K562 (cell line): ENCODE results near the gene BAG5. TPM values are rescaled to one million over a fixed set of nuclear protein-coding genes. Genes with fewer than 3 reads are reported as not detected.
A peak's percentile ranks its signal among the peaks of the same experiment; 100 is the strongest.

Experiments
- ARHGAP35 ChIP-seq: fragments of 450-650 bp; IDR thresholded peaks from 2 replicates; pipeline ENCODE4 v1.6.1; 2018; ENCODE audit not compliant: partially characterized antibody
- ARID3A ChIP-seq: IDR thresholded peaks from 2 replicates; pipeline ENCODE4 v1.6.1; 2012; ENCODE audit warnings: low read depth, low read length, improper control_type of control experiment, borderline replicate concordance
- CCAR2 ChIP-seq: fragments of 200-400 bp; formaldehyde crosslinking; IDR thresholded peaks from 2 replicates; pipeline ENCODE4 v1.6.1; 2017; ENCODE audit warnings: mild to moderate bottlenecking, low read depth, low read length
- CTCF ChIP-seq, 3 experiments: IDR thresholded peaks in 2 of 3; conservative IDR thresholded peaks in 1 of 3; 2 replicates each; pipeline ENCODE4 v1.5.1; 2011 to 2012; ENCODE audit warnings: low read length in 3 of 3, mild to moderate bottlenecking in 3 of 3, control low read depth in 2 of 3, improper control_type of control experiment in 1 of 3, inconsistent platforms in 1 of 3, low read depth in 1 of 3, mixed read lengths in 1 of 3, moderate library complexity in 1 of 3; ENCODE audit not compliant: insufficient read depth in 2 of 3
- EP400 ChIP-seq: fragments of 450-650 bp; IDR thresholded peaks from 2 replicates; pipeline ENCODE4 v1.6.1; 2017; ENCODE audit warnings: antibody characterized with exemption, mild to moderate bottlenecking, moderate library complexity
- FIP1L1 ChIP-seq: fragments of 200-400 bp; formaldehyde crosslinking; IDR thresholded peaks from 2 replicates; pipeline ENCODE4 v1.6.1; 2018; ENCODE audit warnings: mild to moderate bottlenecking, low read depth, low read length; ENCODE audit not compliant: poor library complexity, severe bottlenecking
- LARP7 ChIP-seq: fragments of 450-650 bp; IDR thresholded peaks from 2 replicates; pipeline ENCODE4 v1.6.1; 2016
- NEUROD1 ChIP-seq: fragments of 150-350 bp; IDR thresholded peaks from 2 replicates; pipeline ENCODE4 v1.6.1; 2014; ENCODE audit warnings: borderline replicate concordance, low read length, low read depth; ENCODE audit not compliant: partially characterized antibody
- POLR2G ChIP-seq: fragments of 200-400 bp; formaldehyde crosslinking; IDR thresholded peaks from 2 replicates; pipeline ENCODE4 v1.6.1; 2017; ENCODE audit warnings: low read depth, mild to moderate bottlenecking, antibody characterized with exemption, low read length, moderate library complexity
- RBFOX2 ChIP-seq: fragments of 200-400 bp; formaldehyde crosslinking; IDR thresholded peaks from 2 replicates; pipeline ENCODE4 v1.6.1; 2017; ENCODE audit warnings: low read depth, mild to moderate bottlenecking, low read length, moderate library complexity
- SMAD4 ChIP-seq: fragments of 250-450 bp; sonication (Bioruptor Pico); conservative IDR thresholded peaks from 2 replicates; pipeline ENCODE4 v1.8.0; 2021; ENCODE audit warnings: inconsistent platforms, mild to moderate bottlenecking, moderate library complexity
- SMC3 ChIP-seq: conservative IDR thresholded peaks from 2 replicates; pipeline ENCODE4 v1.6.1; 2011; ENCODE audit warnings: low read depth, low read length, improper control_type of control experiment; ENCODE audit not compliant: insufficient read depth
- TCF7L2 ChIP-seq: fragments of 150-350 bp; IDR thresholded peaks from 2 replicates; pipeline ENCODE4 v1.6.1; 2016; ENCODE audit warnings: low read depth, mild to moderate bottlenecking, low read length, moderate library complexity
- TFAP4 ChIP-seq: sonication (generic); formaldehyde crosslinking; IDR thresholded peaks from 2 replicates; pipeline ENCODE4 v1.8.0; 2022; ENCODE audit warnings: missing genetic modification reagents, mild to moderate bottlenecking, moderate library complexity, borderline replicate concordance
- TSC22D4 ChIP-seq: fragments of 450-650 bp; IDR thresholded peaks from 2 replicates; pipeline ENCODE4 v1.6.1; 2016; ENCODE audit warnings: missing genetic modification characterization, missing biosample characterization, control low read depth
- VEZF1 ChIP-seq: fragments of 200-800 bp; sonication (Bioruptor generic); IDR thresholded peaks from 2 replicates; pipeline ENCODE4 v1.6.1; 2017; ENCODE audit warnings: missing genetic modification characterization, missing compliant biosample characterization
- XRCC3 ChIP-seq: fragments of 450-650 bp; IDR thresholded peaks from 2 replicates; pipeline ENCODE4 v1.6.1; 2017; ENCODE audit warnings: mild to moderate bottlenecking, moderate library complexity
- ZC3H11A ChIP-seq: IDR thresholded peaks from 2 replicates; pipeline ENCODE4 v1.6.1; 2012; ENCODE audit warnings: low read depth, low read length, improper control_type of control experiment
- ZNF239 ChIP-seq: fragments of 250-450 bp; sonication (Bioruptor Pico); IDR thresholded peaks from 2 replicates; pipeline ENCODE4 v1.4.0; 2020; ENCODE audit warnings: mild to moderate bottlenecking
- ZNF431 ChIP-seq: sonication (generic); formaldehyde crosslinking; IDR thresholded peaks from 2 replicates; pipeline ENCODE4 v1.8.0; 2022; ENCODE audit warnings: mild to moderate bottlenecking, missing genetic modification reagents
- ZNF655 ChIP-seq: fragments of 250-450 bp; sonication (Bioruptor Pico); IDR thresholded peaks from 2 replicates; pipeline ENCODE4 v1.5.0; 2021
- ZNF717 ChIP-seq: fragments of 250-450 bp; sonication (Bioruptor Pico); IDR thresholded peaks from 2 replicates; pipeline ENCODE4 v1.5.0; 2021
- polyA plus RNA-seq, 8 experiments: library from polyadenylated mRNA; depleted of rRNA in 4 of 8; stranded (reverse) in 5 of 8; unstranded in 3 of 8; fragments of >200 nt; fragmentation: Nextera tagmentation in 2 of 8; fragmentation: Illumina TruSeq in 1 of 8; extraction: Ambion mirVana in 2 of 8; extraction: Trizol in 1 of 8; gene quantifications; 2 replicates each; pipeline versions ENCODE4 v1.2.1 to v1.2.3, GENCODE V29; 2011 to 2014; ENCODE audit warnings: inconsistent platforms in 1 of 8, missing spikeins in 1 of 8
- total RNA-seq, 7 experiments: library from RNA; depleted of rRNA in 6 of 7; stranded (reverse); fragments of >200 nt in 6 of 7; fragmentation: Illumina TruSeq in 2 of 7; extraction: Trizol in 2 of 7; gene quantifications; 2 replicates each; pipeline versions ENCODE4 v1.2.1 to v1.2.3, GENCODE V29; 2011 to 2021; ENCODE audit warnings: low replicate concordance in 1 of 7

BAG5 gene
- total and polyA plus RNA-seq, 9 of the 15 experiments (the other 6 are each of a cell fraction or from before 2014, with no cell fraction given) = 7.9 to 21.4 (median 13.2) TPM

- peak; percentile 70 to 87 (median 74) for TF ChIP-seq CTCF (IDR thresholded peaks at IDR 0.05 in 2 of 3, conservative IDR thresholded peaks at IDR 0.05 in 1 of 3; ENCODE audit: insufficient read depth in 2 of 3, low read depth in 1 of 3, low read length in 3 of 3)
- TF ChIP-seq NEUROD1 = no peak
- no peak for TF ChIP-seq LARP7
- TF ChIP-seq TFAP4 (CRISPR knock-in tag) = 0 out of 2 replicates have a peak, but pooled peaks have one; percentile 21
- TF ChIP-seq ZNF717 = no peak
- no peak for TF ChIP-seq ARHGAP35
- TF ChIP-seq RBFOX2 = peak; percentile 61
- TF ChIP-seq ZNF239 = no peak
- no peak for TF ChIP-seq SMAD4
- peak; percentile 69 for TF ChIP-seq SMC3
- TF ChIP-seq ZNF431 (CRISPR knock-in tag) = no peak
- TF ChIP-seq XRCC3 = no peak
- TF ChIP-seq FIP1L1 = no peak
- no peak for TF ChIP-seq TSC22D4 (tag)
- TF ChIP-seq TCF7L2 = no peak
- no peak for TF ChIP-seq ZNF655 (CRISPR knock-in tag)
- TF ChIP-seq POLR2G = peak; percentile 68
- no peak for TF ChIP-seq ZC3H11A
- peak; percentile 58; the same call in 1 of the 2 replicates for TF ChIP-seq VEZF1 (CRISPR knock-in tag)
- TF ChIP-seq CCAR2 = no peak
- TF ChIP-seq ARID3A = no peak
- TF ChIP-seq EP400 = no peak
These were observed 43.9 kb downstream of the BAG5 start (continued) for GRCh38 chr14:103518422-103519042.
